Psoas muscle (tissue), 8 donors: ENCODE measurements around the gene TLE1. TPM values are rescaled to one million over a fixed set of nuclear protein-coding genes. Genes with fewer than 3 reads are reported as not detected.

Experiments
- ATAC-seq, 4 donors: fragments of 200-7000 bp; cut with Tn5 transposase; one replicate each; pipeline ENCODE4 v1.9.1; 2020; ENCODE audit warnings: moderate library complexity in 3 of 4, mild to moderate bottlenecking in 2 of 4
- DNase-seq, 2 donors: peaks; one replicate each; pipeline ENCODE4 v3.0.0-alpha.2; 2020
- H3K27ac ChIP-seq: fragments of 200-600 bp; one replicate; pipeline ENCODE4 v1.8.0; 2022
- H3K27me3 ChIP-seq, 3 donors: fragments of 200-600 bp in 1 of 3; one replicate each; pipeline versions ENCODE4 v1.6.1 to v1.8.0; 2013 to 2022; ENCODE audit warnings: low read length in 2 of 3, mild to moderate bottlenecking in 2 of 3, moderate library complexity in 1 of 3; ENCODE audit not compliant: insufficient read depth in 3 of 3
- H3K36me3 ChIP-seq, 2 donors: fragments of 200-600 bp in 1 of 2; one replicate each; pipeline versions ENCODE4 v1.6.1 to v1.8.0; 2013 to 2022; ENCODE audit warnings: low read depth in 1 of 2, mild to moderate bottlenecking in 1 of 2, moderate library complexity in 1 of 2; ENCODE audit not compliant: insufficient read depth in 1 of 2
- H3K4me1 ChIP-seq: fragments of 200-600 bp; one replicate; pipeline ENCODE4 v1.8.0; 2022
- H3K4me3 ChIP-seq: fragments of 200-600 bp; one replicate; pipeline ENCODE4 v1.8.0; 2022; ENCODE audit warnings: mild to moderate bottlenecking
- H3K9me3 ChIP-seq: fragments of 200-600 bp; one replicate; pipeline ENCODE4 v1.8.0; 2022
- CTCF ChIP-seq: fragments of 200-600 bp; IDR thresholded peaks from one replicate; pipeline ENCODE4 v1.8.0; 2022; ENCODE audit warnings: antibody characterized with exemption
- WGBS, 3 donors: extraction: QIAGEN DNeasy Blood & Tissue Kit; methylation state at CpG; one replicate each; pipeline versions ENCODE4 v1.1.6 to v1.1.7; 2013; 5-methylcytosine and 5-hydroxymethylcytosine counted together
- intact Hi-C, 2 donors: fragments of 100-400 bp; cut with DNase I; formaldehyde crosslinking; loops; one replicate each; pipeline versions ENCODE4 v1.11.0 to v1.14.2; 2022
- polyA plus RNA-seq, 3 donors: library from polyadenylated mRNA; stranded (reverse); fragments of 200-250 nt; gene quantifications; one replicate each; pipeline ENCODE4 v1.2.3, GENCODE V29; 2013
- total RNA-seq, 4 donors: library from RNA; stranded (reverse); fragmentation: NEBNext Ultra II Directional in 2 of 4; extraction: Animal tissue kit (Norgen Biotek cat#: 25700) in 2 of 4; gene quantifications; one replicate each; pipeline versions ENCODE4 v1.2.1 to v1.2.4, GENCODE V29; 2021 to 2023
- donor health status: healthy with polysubstance abuse.
- donor health status: DM: no; HTN: no; CAD: no; lungs with moderate emphysema.
- donor health status: Bipolar disorder and iron deficiency.
- donor health status: healthy.
- donor health status: DM: yes; HTN: yes; CAD: no.
- donor health status: DM: no; HTN: no; CAD: no.
- donor health status: DM: no; HTN: no; CAD: no.
- donor health status: DM: yes; HTN: yes; CAD: no.

The TLE1 gene
- total and polyA plus RNA-seq, 7 donors, result 14.6 to 46.7 (median 34.9) TPM

- no peaks in the 10 kb centered on the region for H3K9me3 ChIP-seq
- DNase-seq (no peak), ATAC-seq (peak in 1 of 4 donors; percentile 13)
- peaks cover 0 to 21% of the 10 kb centered on the region in 2 donors for H3K36me3 ChIP-seq
- H3K4me1 ChIP-seq, result peaks cover 17% of the 10 kb centered on the region
- WGBS, 3 donors, result 60 to 70% (median 63%) methylated on average over 3 of the region's 3 CpGs
- no peak for TF ChIP-seq CTCF
- H3K27ac ChIP-seq, result peak overlapping the region; percentile 38
- intact Hi-C loops, result loop anchor here (5.0 kb wide), 2 partner anchors 43 to 68 kb away; partner anchors contain the start of gene TLE1 (in 2 of the 2)
- no peak overlapping the region for H3K4me3 ChIP-seq
- no peaks in the 10 kb centered on the region for H3K27me3 ChIP-seq
These were observed 69.9 kb downstream of the TLE1 start for GRCh38 chr9:81619353-81620001.

GRCh38 chr9:81618923-81619322 lies 70.4 kb downstream of the TLE1 start:
- no peak overlapping the region for H3K27ac ChIP-seq
- peaks cover 0 to 23% of the 10 kb centered on the region in 2 donors for H3K36me3 ChIP-seq
- H3K4me3 ChIP-seq, result no peak overlapping the region
- no peak for DNase-seq
- intact Hi-C loops, result loop anchor here in 1 of 2 donors (5.0 kb wide), 2 partner anchors 43 to 68 kb away; partner anchors contain the start of gene TLE1
- H3K9me3 ChIP-seq, result no peaks in the 10 kb centered on the region
- 96 to 100% (median 97%) methylated on average over 1 of the region's 1 CpG for WGBS, 3 donors
- H3K4me1 ChIP-seq, result peaks cover 17% of the 10 kb centered on the region
- no peak for ATAC-seq
- H3K27me3 ChIP-seq, result no peaks in the 10 kb centered on the region
- TF ChIP-seq CTCF, result no peak

- ATAC-seq (no peak), DNase-seq (no peak)
- Histone ChIP-seq H3K27ac (no peak overlapping the region), H3K27me3 (no peaks in the 10 kb centered on the region), H3K4me3 (no peak overlapping the region), H3K36me3 (peaks cover 4 to 35% of the 10 kb centered on the region in 2 donors), H3K9me3 (no peaks in the 10 kb centered on the region), H3K4me1 (peaks cover 22% of the 10 kb centered on the region)
- WGBS, 3 donors, result 96 to 98% (median 97%) methylated on average over 4 of the region's 4 CpGs
- intact Hi-C loops, result loop anchor here in 1 of 2 donors (5.0 kb wide), 2 partner anchors 46 to 71 kb away; partner anchors contain the start of gene TLE1
- no peak for TF ChIP-seq CTCF
These were observed 73.2 kb downstream of the TLE1 start for GRCh38 chr9:81616141-81616540.

- ATAC-seq, result no peak
- H3K36me3 ChIP-seq, result peaks cover 4 to 41% of the 10 kb centered on the region in 2 donors
- peak overlapping the region; percentile 76 for H3K27ac ChIP-seq
- DNase-seq, result no peak
- H3K9me3 ChIP-seq, result no peaks in the 10 kb centered on the region
- H3K4me3 ChIP-seq, result no peak overlapping the region
- TF ChIP-seq CTCF, result no peak
- intact Hi-C loops, result loop anchor here in 1 of 2 donors (5.0 kb wide), 1 partner anchor 82 kb away; no protein-coding TSS in a partner anchor
- peaks cover 20% of the 10 kb centered on the region for H3K4me1 ChIP-seq
- WGBS, 3 donors, result 84 to 99% (median 92%) methylated on average over 6 of the region's 6 CpGs
- H3K27me3 ChIP-seq, result no peaks in the 10 kb centered on the region
These were observed 75.0 kb downstream of the TLE1 start for GRCh38 chr9:81614335-81614734.
